ENCODE measurements around the gene SCARB2. TPM values are rescaled to one million over a fixed set of nuclear protein-coding genes. Genes with fewer than 3 reads are reported as not detected.

SCARB2 gene
- total and polyA plus RNA-seq, 2 experiments from 2014 or later = 17.7 to 41.0 TPM

DNA sequence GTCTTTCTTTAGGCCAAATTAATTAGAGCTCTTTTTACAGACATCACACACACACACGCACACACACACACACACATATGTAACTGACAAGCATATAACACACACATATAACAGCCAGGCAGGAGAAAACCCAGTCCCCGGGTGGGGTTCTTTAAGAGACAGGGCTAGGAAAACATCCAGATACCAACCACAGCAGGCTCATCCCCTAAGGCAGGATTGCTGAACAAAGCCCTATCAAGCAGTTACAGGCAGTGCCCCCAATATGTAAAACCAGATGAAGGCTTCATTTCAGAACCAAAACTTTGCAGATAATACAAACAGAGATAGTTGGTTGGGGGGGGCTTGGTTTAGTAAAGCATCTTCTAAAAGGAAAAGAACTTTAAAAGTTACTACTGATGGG is 19.9 kb upstream of the SCARB2 start:
- no peak for TF ChIP-seq REST (IDR thresholded peaks at IDR 0.05; ENCODE audit: unreplicated experiment)
- no peak for TF ChIP-seq ZNF114 (CRISPR knock-in tag; IDR thresholded peaks at IDR 0.05)
- TF ChIP-seq ZNF462 (CRISPR knock-in tag; IDR thresholded peaks at IDR 0.05) = no peak
- no peak for TF ChIP-seq STAT1 (IDR thresholded peaks at IDR 0.05; ENCODE audit: unreplicated experiment)
- no peak for TF ChIP-seq POLR2AphosphoS5 (IDR thresholded peaks at IDR 0.05; ENCODE audit: low read depth)
- no peak for TF ChIP-seq EZH2phosphoT487 (IDR thresholded peaks at IDR 0.05; ENCODE audit: unreplicated experiment)
- TF ChIP-seq, protein P1, sequence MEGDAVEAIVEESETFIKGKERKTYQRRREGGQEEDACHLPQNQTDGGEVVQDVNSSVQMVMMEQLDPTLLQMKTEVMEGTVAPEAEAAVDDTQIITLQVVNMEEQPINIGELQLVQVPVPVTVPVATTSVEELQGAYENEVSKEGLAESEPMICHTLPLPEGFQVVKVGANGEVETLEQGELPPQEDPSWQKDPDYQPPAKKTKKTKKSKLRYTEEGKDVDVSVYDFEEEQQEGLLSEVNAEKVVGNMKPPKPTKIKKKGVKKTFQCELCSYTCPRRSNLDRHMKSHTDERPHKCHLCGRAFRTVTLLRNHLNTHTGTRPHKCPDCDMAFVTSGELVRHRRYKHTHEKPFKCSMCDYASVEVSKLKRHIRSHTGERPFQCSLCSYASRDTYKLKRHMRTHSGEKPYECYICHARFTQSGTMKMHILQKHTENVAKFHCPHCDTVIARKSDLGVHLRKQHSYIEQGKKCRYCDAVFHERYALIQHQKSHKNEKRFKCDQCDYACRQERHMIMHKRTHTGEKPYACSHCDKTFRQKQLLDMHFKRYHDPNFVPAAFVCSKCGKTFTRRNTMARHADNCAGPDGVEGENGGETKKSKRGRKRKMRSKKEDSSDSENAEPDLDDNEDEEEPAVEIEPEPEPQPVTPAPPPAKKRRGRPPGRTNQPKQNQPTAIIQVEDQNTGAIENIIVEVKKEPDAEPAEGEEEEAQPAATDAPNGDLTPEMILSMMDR (conservative IDR thresholded peaks at IDR 0.05; ENCODE audit: low read depth in 2 of 2) = no peak
- no peak for TF ChIP-seq CREB1 (CRISPR knock-in tag; IDR thresholded peaks at IDR 0.05; ENCODE audit: low read depth)
- no peak for TF ChIP-seq ZNF331 (CRISPR knock-in tag; IDR thresholded peaks at IDR 0.05; ENCODE audit: low read depth)

More for the DNA sequence above, 19.9 kb upstream of the SCARB2 start:
- H3K9me3 Mint-ChIP-seq = peaks cover 27% of the 10 kb centered on the region
- no peaks in the 10 kb centered on the region; the same call in none of the 2 replicates for H4K20me1 ChIP-seq (replicated peaks; ENCODE audit: insufficient read depth)
- H3K4me2 ChIP-seq = peak overlapping the region; percentile 76
- H3K79me2 ChIP-seq (replicated peaks; ENCODE audit: insufficient read depth) = peaks cover 27% of the 10 kb centered on the region
- peak overlapping the region; percentile 63 for H3K4me3 ChIP-seq
- H3K27me3 Mint-ChIP-seq (ENCODE audit: insufficient read depth, low read depth, poor library complexity) = peaks cover 15% of the 10 kb centered on the region
- H3F3A ChIP-seq (replicated peaks; ENCODE audit: low read depth) = no peaks in the 10 kb centered on the region
- H3K4me1 Mint-ChIP-seq = peaks cover 40% of the 10 kb centered on the region
- H2AFZ ChIP-seq = no peak overlapping the region
- H3K36me3 Mint-ChIP-seq (ENCODE audit: low read depth) = peaks cover 35% of the 10 kb centered on the region
- DNase-seq (ENCODE audit: low spot score) (peak; percentile 56), ATAC-seq (peak; percentile 87)
- H3K27me3 ChIP-seq (ENCODE audit: insufficient read depth) = no peaks in the 10 kb centered on the region
- peak overlapping the region; percentile 60 for H3K27ac ChIP-seq (ENCODE audit: low read depth)
- peak overlapping the region; percentile 75 for H3K4me3 Mint-ChIP-seq
- peaks cover 7% of the 10 kb centered on the region; the same call in 1 of the 2 replicates for H3K36me3 ChIP-seq (ENCODE audit: insufficient read depth)
- H3K27ac Mint-ChIP-seq = peak overlapping the region; percentile 64
- H3K4me1 ChIP-seq (ENCODE audit: insufficient read depth) = peaks cover 19% of the 10 kb centered on the region
- H3K9me2 ChIP-seq (ENCODE audit: insufficient read depth) = no peaks in the 10 kb centered on the region
